Testis (tissue), 3 donors: Measurements from ENCODE around the gene JAK2. TPM values are rescaled to one million over a fixed set of nuclear protein-coding genes. Genes with fewer than 3 reads are reported as not detected.

Source experiments
- DNase-seq: peaks from one replicate; pipeline ENCODE4 v3.0.0-alpha.2; 2019
- H3K27ac ChIP-seq, 2 donors: fragments of 200-600 bp; sonication (generic); one replicate each; pipeline ENCODE4 v1.5.1; 2019
- H3K27me3 ChIP-seq: fragments of 200-600 bp; sonication (generic); one replicate; pipeline ENCODE4 v1.5.1; 2019
- H3K36me3 ChIP-seq: fragments of 200-600 bp; sonication (generic); one replicate; pipeline ENCODE4 v1.5.1; 2017; ENCODE audit warnings: low read depth; ENCODE audit errors: missing control alignments
- H3K4me1 ChIP-seq: fragments of 200-600 bp; sonication (generic); one replicate; pipeline ENCODE4 v1.5.1; 2019
- H3K4me3 ChIP-seq, 2 donors: fragments of 200-600 bp; sonication (generic); one replicate each; pipeline ENCODE4 v1.5.1; 2017 to 2019
- H3K9me3 ChIP-seq: fragments of 200-600 bp; sonication (generic); one replicate; pipeline ENCODE4 v1.5.1; 2017
- CTCF ChIP-seq, 3 experiments: fragments of 450-650 bp in 2 of 3; fragments of 200-600 bp in 1 of 3; sonication (generic) in 1 of 3; IDR thresholded peaks; one replicate each; pipeline ENCODE4 v1.5.1; 2016 to 2019; ENCODE audit warnings: antibody characterized with exemption in 3 of 3, mild to moderate bottlenecking in 2 of 3, moderate library complexity in 1 of 3
- POLR2A ChIP-seq: fragments of 450-650 bp; IDR thresholded peaks from one replicate; pipeline ENCODE4 v1.6.1; 2017; ENCODE audit warnings: antibody characterized with exemption, mild to moderate bottlenecking, moderate library complexity
- WGBS, 2 donors: methylation state at CpG; one replicate each; pipeline ENCODE4 v1.1.5; 2018; 5-methylcytosine and 5-hydroxymethylcytosine counted together
- intact Hi-C: fragments of 100-400 bp; cut with DNase I; formaldehyde crosslinking; loops from one replicate; pipeline ENCODE4 v1.15.1; 2023; ENCODE audit warnings: low total_unique reads
- polyA plus RNA-seq: library from polyadenylated mRNA; stranded (reverse); fragments of 350-450 nt; fragmentation: Illumina TruSeq; extraction: RNeasy Lipid Tissue Mini Kit (QIAGEN cat#74804); gene quantifications from one replicate; pipeline ENCODE4 v1.2.3, GENCODE V29; 2014; ENCODE audit warnings: low read depth, low replicate concordance; ENCODE audit not compliant: insufficient read depth
- total RNA-seq, 2 donors: library from RNA; depleted of rRNA; stranded (reverse); fragments of >200 nt; gene quantifications; one replicate each; pipeline ENCODE4 v1.2.3, GENCODE V29; 2016

Gene JAK2
- total and polyA plus RNA-seq, 3 donors from 2014 or later = 14.0 to 25.5 (median 24.1) TPM

GRCh38 chr9:4986783-4987182 is 1.7 kb downstream of the JAK2 start:
- no peaks in the 10 kb centered on the region for H3K9me3 ChIP-seq
- DNase-seq = no peak
- intact Hi-C loops = loop anchor here (10.0 kb wide), 1 partner anchor 52 kb away; no protein-coding TSS in a partner anchor
- no peaks in the 10 kb centered on the region for H3K36me3 ChIP-seq
- 52 to 62% methylated on average over 4 of the region's 4 CpGs for WGBS, 2 donors
- H3K27me3 ChIP-seq = no peaks in the 10 kb centered on the region
- H3K4me1 ChIP-seq = peaks cover 18% of the 10 kb centered on the region
- no peak overlapping the region for H3K27ac ChIP-seq
- H3K4me3 ChIP-seq = peak overlapping the region; percentile 0 to 82
- no peak for TF ChIP-seq CTCF (IDR thresholded peaks at IDR 0.05)
- TF ChIP-seq POLR2A = no peak

GRCh38 chr9:4987961-4988421 is 2.9 kb downstream of the JAK2 start:
- H3K27ac ChIP-seq = no peak overlapping the region
- no peaks in the 10 kb centered on the region for H3K36me3 ChIP-seq
- 32 to 53% methylated on average over 2 of the region's 2 CpGs for WGBS, 2 donors
- no peaks in the 10 kb centered on the region for H3K9me3 ChIP-seq
- intact Hi-C loops = loop anchor here (10.0 kb wide), 1 partner anchor 53 kb away; no protein-coding TSS in a partner anchor
- no peak overlapping the region for H3K4me3 ChIP-seq
- TF ChIP-seq POLR2A = no peak
- TF ChIP-seq CTCF (IDR thresholded peaks at IDR 0.05) = peak; percentile 71 to 87 (median 77)
- H3K27me3 ChIP-seq = no peaks in the 10 kb centered on the region
- DNase-seq = peak; percentile 67
- peaks cover 18% of the 10 kb centered on the region for H3K4me1 ChIP-seq

GRCh38 chr9:4992872-4993271 is 7.8 kb downstream of the JAK2 start:
- H3K27ac ChIP-seq = no peak overlapping the region
- WGBS, 2 donors = 84 to 91% methylated on average over 1 of the region's 1 CpG
- intact Hi-C loops = no loop called here
- no peak for DNase-seq
- no peak for TF ChIP-seq POLR2A
- no peak for TF ChIP-seq CTCF (IDR thresholded peaks at IDR 0.05)
- no peaks in the 10 kb centered on the region for H3K27me3 ChIP-seq
- H3K9me3 ChIP-seq = no peaks in the 10 kb centered on the region
- H3K36me3 ChIP-seq = no peaks in the 10 kb centered on the region
- H3K4me1 ChIP-seq = peaks cover 6% of the 10 kb centered on the region
- H3K4me3 ChIP-seq = no peak overlapping the region

GRCh38 chr9:4994166-4994890 is 9.3 kb downstream of the JAK2 start:
- WGBS, 2 donors = 76 to 88% methylated on average over 4 of the region's 4 CpGs
- H3K27me3 ChIP-seq = no peaks in the 10 kb centered on the region
- H3K4me1 ChIP-seq = no peaks in the 10 kb centered on the region
- TF ChIP-seq CTCF (IDR thresholded peaks at IDR 0.05) = no peak
- no peak for TF ChIP-seq POLR2A
- H3K9me3 ChIP-seq = no peaks in the 10 kb centered on the region
- no peak overlapping the region for H3K4me3 ChIP-seq
- H3K27ac ChIP-seq = no peak overlapping the region
- no peaks in the 10 kb centered on the region for H3K36me3 ChIP-seq
- intact Hi-C loops = no loop called here
- no peak for DNase-seq

- Histone ChIP-seq H3K36me3 (no peaks in the 10 kb centered on the region), H3K9me3 (no peaks in the 10 kb centered on the region), H3K27ac (no peak overlapping the region), H3K4me1 (no peaks in the 10 kb centered on the region), H3K27me3 (no peaks in the 10 kb centered on the region), H3K4me3 (no peak overlapping the region)
- WGBS, 2 donors = 92 to 94% methylated on average over 3 of the region's 3 CpGs
- TF ChIP-seq POLR2A = no peak
- no peak for TF ChIP-seq CTCF (IDR thresholded peaks at IDR 0.05)
- intact Hi-C loops = no loop called here
- no peak for DNase-seq
Measured at GRCh38 chr9:4997196-4997595, 12.1 kb downstream of the JAK2 start.
